ENCODE data around the gene DNAH17. TPM values are rescaled to one million over a fixed set of nuclear protein-coding genes. Genes with fewer than 3 reads are reported as not detected.

The DNAH17 gene
- polyA plus RNA-seq, 1 of the 3 experiments (the other 2 are of a cell fraction): not detected

DNA sequence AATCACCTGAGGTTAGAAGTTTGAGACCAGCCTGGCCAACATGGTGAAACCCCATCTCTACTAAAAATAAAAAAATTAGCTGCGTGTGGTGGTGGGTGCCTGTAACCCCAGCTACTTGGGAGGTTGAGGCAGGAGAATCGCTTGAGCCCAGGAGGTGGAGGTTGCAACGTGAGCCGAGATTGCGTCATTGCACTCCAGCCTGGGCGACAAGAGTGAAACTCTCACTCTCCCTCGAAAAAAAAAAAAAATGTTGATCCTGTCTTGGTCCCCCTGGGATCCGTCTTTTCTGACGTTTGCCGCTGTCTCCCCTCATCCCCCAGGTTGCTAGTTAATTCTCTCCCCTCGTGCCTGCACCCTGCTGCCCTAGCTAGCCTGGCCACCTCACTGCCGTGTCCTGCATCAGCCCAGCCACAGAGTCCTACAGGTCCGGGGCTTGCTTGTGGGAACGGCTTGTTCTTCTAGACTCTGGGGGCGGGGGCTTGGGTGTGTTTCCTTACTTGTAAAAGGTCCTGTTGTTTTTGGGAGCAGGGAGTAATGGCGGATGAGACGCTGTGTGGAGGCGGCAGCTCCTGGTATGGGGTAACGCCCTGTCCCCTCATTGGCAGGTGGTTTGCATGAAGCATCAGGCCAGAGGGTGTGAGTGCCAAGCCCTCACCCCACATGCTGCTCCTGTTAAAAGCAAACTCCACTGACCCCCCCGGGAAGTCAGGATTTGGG lies 154.2 kb downstream of the DNAH17 start:
- no peak overlapping the region for H3K9ac ChIP-seq
- no peak overlapping the region for H2AFZ ChIP-seq (ENCODE audit: low read depth)
- TF ChIP-seq YY1 (IDR thresholded peaks at IDR 0.05; ENCODE audit: low read depth) (no peak), TEAD4 (IDR thresholded peaks at IDR 0.05; ENCODE audit: borderline replicate concordance, insufficient read depth) (no peak)
- TF ChIP-seq, protein P1, sequence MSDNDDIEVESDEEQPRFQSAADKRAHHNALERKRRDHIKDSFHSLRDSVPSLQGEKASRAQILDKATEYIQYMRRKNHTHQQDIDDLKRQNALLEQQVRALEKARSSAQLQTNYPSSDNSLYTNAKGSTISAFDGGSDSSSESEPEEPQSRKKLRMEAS (IDR thresholded peaks at IDR 0.05; ENCODE audit: low read depth): no peak
- TF ChIP-seq, protein P2, sequence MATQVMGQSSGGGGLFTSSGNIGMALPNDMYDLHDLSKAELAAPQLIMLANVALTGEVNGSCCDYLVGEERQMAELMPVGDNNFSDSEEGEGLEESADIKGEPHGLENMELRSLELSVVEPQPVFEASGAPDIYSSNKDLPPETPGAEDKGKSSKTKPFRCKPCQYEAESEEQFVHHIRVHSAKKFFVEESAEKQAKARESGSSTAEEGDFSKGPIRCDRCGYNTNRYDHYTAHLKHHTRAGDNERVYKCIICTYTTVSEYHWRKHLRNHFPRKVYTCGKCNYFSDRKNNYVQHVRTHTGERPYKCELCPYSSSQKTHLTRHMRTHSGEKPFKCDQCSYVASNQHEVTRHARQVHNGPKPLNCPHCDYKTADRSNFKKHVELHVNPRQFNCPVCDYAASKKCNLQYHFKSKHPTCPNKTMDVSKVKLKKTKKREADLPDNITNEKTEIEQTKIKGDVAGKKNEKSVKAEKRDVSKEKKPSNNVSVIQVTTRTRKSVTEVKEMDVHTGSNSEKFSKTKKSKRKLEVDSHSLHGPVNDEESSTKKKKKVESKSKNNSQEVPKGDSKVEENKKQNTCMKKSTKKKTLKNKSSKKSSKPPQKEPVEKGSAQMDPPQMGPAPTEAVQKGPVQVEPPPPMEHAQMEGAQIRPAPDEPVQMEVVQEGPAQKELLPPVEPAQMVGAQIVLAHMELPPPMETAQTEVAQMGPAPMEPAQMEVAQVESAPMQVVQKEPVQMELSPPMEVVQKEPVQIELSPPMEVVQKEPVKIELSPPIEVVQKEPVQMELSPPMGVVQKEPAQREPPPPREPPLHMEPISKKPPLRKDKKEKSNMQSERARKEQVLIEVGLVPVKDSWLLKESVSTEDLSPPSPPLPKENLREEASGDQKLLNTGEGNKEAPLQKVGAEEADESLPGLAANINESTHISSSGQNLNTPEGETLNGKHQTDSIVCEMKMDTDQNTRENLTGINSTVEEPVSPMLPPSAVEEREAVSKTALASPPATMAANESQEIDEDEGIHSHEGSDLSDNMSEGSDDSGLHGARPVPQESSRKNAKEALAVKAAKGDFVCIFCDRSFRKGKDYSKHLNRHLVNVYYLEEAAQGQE (IDR thresholded peaks at IDR 0.05; ENCODE audit: low read depth, low read length): no peak
- H3K27me3 ChIP-seq (ENCODE audit: insufficient read depth): no peaks in the 10 kb centered on the region
- no peak overlapping the region for H3K27ac ChIP-seq (ENCODE audit: low read depth in 2 of 2, low read length in 1 of 2)
- H3K9me3 ChIP-seq: no peaks in the 10 kb centered on the region
- no peak overlapping the region for H3K4me2 ChIP-seq
- H3K4me1 ChIP-seq (ENCODE audit: control insufficient read depth in 1 of 2, insufficient read depth in 2 of 2, low read depth in 1 of 2, low read length in 1 of 2): no peaks in the 10 kb centered on the region
- peaks cover 7% of the 10 kb centered on the region; the same call in 1 of the 2 replicates for H3K79me2 ChIP-seq (ENCODE audit: insufficient read depth)
- CTCF ChIA-PET: interaction anchor here (0.8 to 12.2 kb wide), 48 partner anchors 10 to 304 kb away, joined by 3 to 327 read pairs (median 9); partner anchors contain the start of genes AFMID, PGS1, SOCS3 and TK1
- peaks cover 40 to 72% of the 10 kb centered on the region in 2 experiments for H3K36me3 ChIP-seq (replicated peaks in 1 of 2; ENCODE audit: control insufficient read depth in 1 of 2, insufficient read depth in 2 of 2, low read length in 1 of 2)
- POLR2A ChIA-PET: interaction anchor here (0.6 kb wide), 1 partner anchor 19 kb away, joined by 4 read pairs; no protein-coding TSS in a partner anchor
- 93% methylated on average over 19 of the region's 20 CpGs for WGBS (ENCODE audit: low lambda C conversion rate)
- H3F3A ChIP-seq (replicated peaks; ENCODE audit: insufficient read depth): peaks cover 3% of the 10 kb centered on the region
- DNase-seq: no peak
- H3K9me2 ChIP-seq: no peaks in the 10 kb centered on the region
- 0 out of 2 replicates have a peak, but pooled peaks cover 3% of the 10 kb centered on the region for H4K20me1 ChIP-seq (ENCODE audit: insufficient read depth)
- no peak overlapping the region for H3K4me3 ChIP-seq (ENCODE audit: low read depth in 2 of 2, low read length in 1 of 2)

DNA sequence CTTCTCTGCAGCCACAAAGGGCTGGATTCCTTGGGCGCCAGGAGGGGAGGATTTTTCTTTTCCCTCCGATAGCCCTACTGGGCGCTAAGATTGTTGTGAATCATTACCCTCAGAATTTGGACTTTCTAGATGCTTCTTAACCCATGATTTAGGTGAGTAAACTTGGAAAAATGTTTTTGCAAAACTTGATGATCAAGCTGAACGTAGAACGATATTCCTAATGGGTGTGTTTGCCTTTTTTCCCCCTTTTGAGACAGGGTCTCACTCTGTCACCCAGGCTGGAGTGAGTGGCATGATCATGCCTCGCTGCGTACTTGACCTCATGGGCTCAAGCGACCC lies 155.0 kb downstream of the DNAH17 start:
- peaks cover 7% of the 10 kb centered on the region; the same call in 1 of the 2 replicates for H3K79me2 ChIP-seq (ENCODE audit: insufficient read depth)
- no peaks in the 10 kb centered on the region for H3K9me3 ChIP-seq
- no peak overlapping the region for H3K4me2 ChIP-seq
- no peak for DNase-seq
- no peak overlapping the region; a peak in 1 of 4 replicates for H3K4me3 ChIP-seq (ENCODE audit: low read depth in 2 of 2, low read length in 1 of 2)
- WGBS (ENCODE audit: low lambda C conversion rate): 68% methylated on average over 8 of the region's 8 CpGs
- no peak overlapping the region for H3K9ac ChIP-seq
- peaks cover 3% of the 10 kb centered on the region for H3F3A ChIP-seq (replicated peaks; ENCODE audit: insufficient read depth)
- no peaks in the 10 kb centered on the region for H3K27me3 ChIP-seq (ENCODE audit: insufficient read depth)
- TF ChIP-seq, protein P3, sequence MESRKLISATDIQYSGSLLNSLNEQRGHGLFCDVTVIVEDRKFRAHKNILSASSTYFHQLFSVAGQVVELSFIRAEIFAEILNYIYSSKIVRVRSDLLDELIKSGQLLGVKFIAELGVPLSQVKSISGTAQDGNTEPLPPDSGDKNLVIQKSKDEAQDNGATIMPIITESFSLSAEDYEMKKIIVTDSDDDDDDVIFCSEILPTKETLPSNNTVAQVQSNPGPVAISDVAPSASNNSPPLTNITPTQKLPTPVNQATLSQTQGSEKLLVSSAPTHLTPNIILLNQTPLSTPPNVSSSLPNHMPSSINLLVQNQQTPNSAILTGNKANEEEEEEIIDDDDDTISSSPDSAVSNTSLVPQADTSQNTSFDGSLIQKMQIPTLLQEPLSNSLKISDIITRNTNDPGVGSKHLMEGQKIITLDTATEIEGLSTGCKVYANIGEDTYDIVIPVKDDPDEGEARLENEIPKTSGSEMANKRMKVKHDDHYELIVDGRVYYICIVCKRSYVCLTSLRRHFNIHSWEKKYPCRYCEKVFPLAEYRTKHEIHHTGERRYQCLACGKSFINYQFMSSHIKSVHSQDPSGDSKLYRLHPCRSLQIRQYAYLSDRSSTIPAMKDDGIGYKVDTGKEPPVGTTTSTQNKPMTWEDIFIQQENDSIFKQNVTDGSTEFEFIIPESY (IDR thresholded peaks at IDR 0.05; ENCODE audit: borderline replicate concordance, low read depth): no peak
- TF ChIP-seq EP300 (IDR thresholded peaks at IDR 0.05; ENCODE audit: borderline replicate concordance in 1 of 2, low read depth in 1 of 2, low read length in 1 of 2): no peak
- no peak overlapping the region for H3K27ac ChIP-seq (ENCODE audit: low read depth in 2 of 2, low read length in 1 of 2)
- no peaks in the 10 kb centered on the region for H3K4me1 ChIP-seq (ENCODE audit: control insufficient read depth in 1 of 2, insufficient read depth in 2 of 2, low read depth in 1 of 2, low read length in 1 of 2)
- ChIA-PET CTCF (interaction anchor here (0.6 to 12.2 kb wide), 80 partner anchors 11 to 459 kb away, joined by 3 to 327 read pairs (median 5); partner anchors contain the start of genes AFMID, PGS1, SOCS3 and TK1), POLR2A (interaction anchor here (0.8 kb wide), 1 partner anchor 61 kb away, joined by 6 read pairs; no protein-coding TSS in a partner anchor)
- H3K36me3 ChIP-seq (replicated peaks in 1 of 2; ENCODE audit: control insufficient read depth in 1 of 2, insufficient read depth in 2 of 2, low read length in 1 of 2): peaks cover 40 to 73% of the 10 kb centered on the region in 2 experiments
- H4K20me1 ChIP-seq (ENCODE audit: insufficient read depth): 0 out of 2 replicates have a peak, but pooled peaks cover 3% of the 10 kb centered on the region
- no peak overlapping the region for H2AFZ ChIP-seq (ENCODE audit: low read depth)
- H3K9me2 ChIP-seq: no peaks in the 10 kb centered on the region

All from SK-N-SH (cell line).